HepG2 (cell line): ENCODE data around the gene CD84. TPM values are rescaled to one million over a fixed set of nuclear protein-coding genes. Genes with fewer than 3 reads are reported as not detected.

ENCODE experiments used
- ARID5B ChIP-seq: IDR thresholded peaks from 2 replicates; pipeline ENCODE4 v1.4.0; 2020; ENCODE audit warnings: mild to moderate bottlenecking, missing genetic modification reagents
- ARNT2 ChIP-seq: sonication (generic); formaldehyde crosslinking; IDR thresholded peaks from 2 replicates; pipeline ENCODE4 v1.8.0; 2022; ENCODE audit warnings: mild to moderate bottlenecking, low read depth, missing genetic modification reagents, moderate library complexity
- CENPT ChIP-seq: sonication (generic); formaldehyde crosslinking; IDR thresholded peaks from 2 replicates; pipeline ENCODE4 v1.8.0; 2022; ENCODE audit warnings: low read depth, mild to moderate bottlenecking, moderate library complexity, missing genetic modification reagents
- CSRNP2 ChIP-seq: sonication (generic); formaldehyde crosslinking; conservative IDR thresholded peaks from 2 replicates; pipeline ENCODE4 v1.8.0; 2022; ENCODE audit warnings: low read depth, missing genetic modification reagents
- ETS1 ChIP-seq: sonication (generic); formaldehyde crosslinking; IDR thresholded peaks from 2 replicates; pipeline ENCODE4 v1.4.0; 2020; ENCODE audit warnings: missing genetic modification reagents
- HNF4A ChIP-seq: sonication (generic); formaldehyde crosslinking; IDR thresholded peaks from 2 replicates; pipeline ENCODE4 v1.4.0; 2020; ENCODE audit warnings: missing genetic modification reagents
- KDM2A ChIP-seq: sonication (generic); formaldehyde crosslinking; IDR thresholded peaks from 2 replicates; pipeline ENCODE4 v1.4.0; 2020; ENCODE audit warnings: low read depth, missing genetic modification reagents, borderline replicate concordance
- KLF12 ChIP-seq: sonication (generic); formaldehyde crosslinking; IDR thresholded peaks from 2 replicates; pipeline ENCODE4 v1.4.0; 2020; ENCODE audit warnings: missing genetic modification reagents, borderline replicate concordance
- KLF6 ChIP-seq: IDR thresholded peaks from 2 replicates; pipeline ENCODE4 v1.8.0; 2016; ENCODE audit warnings: missing biosample characterization, missing genetic modification reagents
- MBD4 ChIP-seq: IDR thresholded peaks from 2 replicates; pipeline ENCODE4 v1.6.1; 2012; ENCODE audit warnings: low read length, inconsistent platforms, borderline replicate concordance
- MYPOP ChIP-seq: sonication (generic); formaldehyde crosslinking; IDR thresholded peaks from 2 replicates; pipeline ENCODE4 v1.8.1; 2023; ENCODE audit warnings: mild to moderate bottlenecking, moderate library complexity, missing genetic modification reagents
- ONECUT2 ChIP-seq: sonication (generic); formaldehyde crosslinking; IDR thresholded peaks from 2 replicates; pipeline ENCODE4 v1.4.0; 2020; ENCODE audit warnings: missing genetic modification reagents
- RELA ChIP-seq: sonication (generic); formaldehyde crosslinking; IDR thresholded peaks from 2 replicates; pipeline ENCODE4 v1.4.0; 2020; ENCODE audit warnings: missing genetic modification reagents
- SMYD3 ChIP-seq: sonication (generic); formaldehyde crosslinking; IDR thresholded peaks from 2 replicates; pipeline ENCODE4 v1.8.1; 2023; ENCODE audit warnings: mild to moderate bottlenecking, missing genetic modification reagents
- SOX13 ChIP-seq, 3 experiments: fragments of 450-650 bp in 1 of 3; sonication (generic) in 1 of 3; formaldehyde crosslinking in 1 of 3; IDR thresholded peaks in 2 of 3; conservative IDR thresholded peaks in 1 of 3; 2 replicates each; pipeline versions ENCODE4 v1.5.0 to v1.6.1; 2016 to 2020; ENCODE audit warnings: antibody characterized with exemption in 1 of 3, mild to moderate bottlenecking in 1 of 3, missing compliant biosample characterization in 1 of 3, missing genetic modification reagents in 1 of 3, moderate library complexity in 1 of 3
- SRY ChIP-seq: sonication (generic); formaldehyde crosslinking; IDR thresholded peaks from 2 replicates; pipeline ENCODE4 v1.8.0; 2022; ENCODE audit warnings: mild to moderate bottlenecking, missing genetic modification reagents
- TP53 ChIP-seq: sonication (generic); formaldehyde crosslinking; conservative IDR thresholded peaks from 2 replicates; pipeline ENCODE4 v1.4.0; 2020; ENCODE audit warnings: missing genetic modification reagents
- ZNF337 ChIP-seq: sonication (generic); formaldehyde crosslinking; IDR thresholded peaks from 2 replicates; pipeline ENCODE4 v1.5.1; 2020; ENCODE audit warnings: missing genetic modification reagents, low read depth, mild to moderate bottlenecking, borderline replicate concordance
- ZNF558 ChIP-seq: sonication (generic); formaldehyde crosslinking; IDR thresholded peaks from 2 replicates; pipeline ENCODE4 v1.9.0; 2022; ENCODE audit warnings: mild to moderate bottlenecking, missing genetic modification reagents, borderline replicate concordance
- ZNF589 ChIP-seq: sonication (generic); formaldehyde crosslinking; conservative IDR thresholded peaks from 2 replicates; pipeline ENCODE4 v1.8.0; 2022; ENCODE audit warnings: mild to moderate bottlenecking, moderate library complexity, missing genetic modification reagents
- ZNF605 ChIP-seq: sonication (generic); formaldehyde crosslinking; IDR thresholded peaks from 2 replicates; pipeline ENCODE4 v1.8.0; 2022; ENCODE audit warnings: mild to moderate bottlenecking, missing genetic modification reagents
- ZNF644 ChIP-seq: IDR thresholded peaks from 2 replicates; pipeline ENCODE4 v1.6.1; 2016; ENCODE audit warnings: low read depth
- ZNF672 ChIP-seq: sonication (generic); formaldehyde crosslinking; IDR thresholded peaks from 2 replicates; pipeline ENCODE4 v1.8.1; 2022; ENCODE audit warnings: missing genetic modification reagents
- polyA plus RNA-seq, 8 experiments: library from polyadenylated mRNA; depleted of rRNA in 3 of 8; stranded (reverse) in 7 of 8; unstranded in 1 of 8; fragments of >200 nt; fragmentation: Illumina TruSeq in 4 of 8; extraction: Trizol in 4 of 8; gene quantifications; 2 replicates each; pipeline versions ENCODE4 v1.2.1 to v1.2.3, GENCODE V29; 2011 to 2016; ENCODE audit warnings: low read depth in 4 of 8, missing spikeins in 1 of 8, mixed read lengths in 1 of 8; ENCODE audit not compliant: insufficient read depth in 1 of 8
- total RNA-seq, 5 experiments: library from RNA; depleted of rRNA; stranded (reverse); fragments of >200 nt; fragmentation: Illumina TruSeq; extraction: Trizol; gene quantifications; 2 replicates each; pipeline ENCODE4 v1.2.3, GENCODE V29; 2016; ENCODE audit warnings: low read depth in 1 of 5

Gene CD84
- total and polyA plus RNA-seq, 2 of the 13 experiments (the other 11 are each of a cell fraction or from before 2014, with no cell fraction given): not detected

- TF ChIP-seq ARID5B (CRISPR knock-in tag): peak; percentile 56; the same call in 1 of the 2 replicates
- TF ChIP-seq CSRNP2: no peak
- no peak for TF ChIP-seq ARNT2
- TF ChIP-seq KDM2A (CRISPR knock-in tag): no peak
- TF ChIP-seq HNF4A: peak; percentile 78
- TF ChIP-seq ZNF337: no peak
- TF ChIP-seq SRY (CRISPR knock-in tag): no peak
- no peak for TF ChIP-seq MYPOP (CRISPR knock-in tag)
- no peak for TF ChIP-seq ZNF605 (CRISPR knock-in tag)
- TF ChIP-seq ETS1: no peak
- TF ChIP-seq MBD4: no peak
- TF ChIP-seq CENPT: no peak
- no peak for TF ChIP-seq ZNF672
- TF ChIP-seq ZNF589 (CRISPR knock-in tag): no peak
- TF ChIP-seq SMYD3 (CRISPR knock-in tag): no peak
- no peak for TF ChIP-seq RELA (CRISPR knock-in tag)
- peak; percentile 63; the same call in 1 of the 2 replicates for TF ChIP-seq ONECUT2
- TF ChIP-seq KLF6 (CRISPR knock-in tag): no peak
- peak; percentile 72 for TF ChIP-seq ZNF644 (CRISPR knock-in tag)
- no peak for TF ChIP-seq SOX13 (IDR thresholded peaks at IDR 0.05)
- TF ChIP-seq SOX13 (CRISPR knock-in tag; conservative IDR thresholded peaks at IDR 0.05 in 1 of 2, IDR thresholded peaks at IDR 0.05 in 1 of 2): peak in 1 of 2 experiments; percentile 27; a peak in 1 of 4 replicates
- TF ChIP-seq TP53 (CRISPR knock-in tag): 0 out of 2 replicates have a peak, but pooled peaks have one; percentile 36
- no peak for TF ChIP-seq KLF12 (CRISPR knock-in tag)
- TF ChIP-seq ZNF558 (CRISPR knock-in tag): no peak
Observed at GRCh38 chr1:160538985-160539651, 40.2 kb downstream of the CD84 start (continued).
